Measurements from ENCODE around the gene GPR22. TPM values are rescaled to one million over a fixed set of nuclear protein-coding genes. Genes with fewer than 3 reads are reported as not detected.

GPR22 gene
- total RNA-seq, 1 experiment from 2014 or later = not detected

GRCh38 chr7:107503687-107504086, 33.8 kb downstream of the GPR22 start:
- peaks cover 17% of the 10 kb centered on the region for H4K20me1 ChIP-seq (ENCODE audit: insufficient read depth, low read depth, low read length)
- H3K4me2 ChIP-seq (ENCODE audit: low read depth, low read length, poor library complexity, severe bottlenecking) = no peak overlapping the region
- H3K36me3 ChIP-seq (ENCODE audit: insufficient read depth, low read length) = no peaks in the 10 kb centered on the region
- peaks cover 7% of the 10 kb centered on the region for H3K4me1 ChIP-seq (ENCODE audit: low read length)
- no peaks in the 10 kb centered on the region for H3K9me2 ChIP-seq (replicated peaks; ENCODE audit: insufficient read depth, low read length)
- peaks cover 14% of the 10 kb centered on the region for H3K79me2 ChIP-seq (ENCODE audit: low read length)
- no peak overlapping the region for H3K4me3 ChIP-seq (ENCODE audit: low read length)
- no peak overlapping the region for H2AFZ ChIP-seq (ENCODE audit: low read length)
- no peak overlapping the region for H3K27ac ChIP-seq (ENCODE audit: low read length)
- no peak overlapping the region for H3K9ac ChIP-seq (ENCODE audit: low read length)
- H3K27me3 ChIP-seq (ENCODE audit: low read length) = no peaks in the 10 kb centered on the region
- DNase-seq = no peak
- no peaks in the 10 kb centered on the region for H3K9me3 ChIP-seq (ENCODE audit: low read length)

GRCh38 chr7:107505362-107505761, 35.5 kb downstream of the GPR22 start:
- H3K9ac ChIP-seq (ENCODE audit: low read length) = no peak overlapping the region
- no peak overlapping the region for H3K4me3 ChIP-seq (ENCODE audit: low read length)
- no peak overlapping the region for H3K4me2 ChIP-seq (ENCODE audit: low read depth, low read length, poor library complexity, severe bottlenecking)
- H3K9me2 ChIP-seq (replicated peaks; ENCODE audit: insufficient read depth, low read length) = no peaks in the 10 kb centered on the region
- no peak overlapping the region for H3K27ac ChIP-seq (ENCODE audit: low read length)
- peaks cover 17% of the 10 kb centered on the region for H4K20me1 ChIP-seq (ENCODE audit: insufficient read depth, low read depth, low read length)
- H3K36me3 ChIP-seq (ENCODE audit: insufficient read depth, low read length) = no peaks in the 10 kb centered on the region
- no peaks in the 10 kb centered on the region for H3K27me3 ChIP-seq (ENCODE audit: low read length)
- H2AFZ ChIP-seq (ENCODE audit: low read length) = no peak overlapping the region
- no peaks in the 10 kb centered on the region for H3K9me3 ChIP-seq (ENCODE audit: low read length)
- peaks cover 7% of the 10 kb centered on the region for H3K4me1 ChIP-seq (ENCODE audit: low read length)
- H3K79me2 ChIP-seq (ENCODE audit: low read length) = peaks cover 4% of the 10 kb centered on the region
- no peak for DNase-seq

GRCh38 chr7:107505997-107506673, 36.3 kb downstream of the GPR22 start:
- H3K27ac ChIP-seq (ENCODE audit: low read length) = no peak overlapping the region
- no peaks in the 10 kb centered on the region for H3K27me3 ChIP-seq (ENCODE audit: low read length)
- H4K20me1 ChIP-seq (ENCODE audit: insufficient read depth, low read depth, low read length) = peaks cover 17% of the 10 kb centered on the region
- no peaks in the 10 kb centered on the region for H3K79me2 ChIP-seq (ENCODE audit: low read length)
- no peaks in the 10 kb centered on the region for H3K36me3 ChIP-seq (ENCODE audit: insufficient read depth, low read length)
- no peak overlapping the region for H3K4me2 ChIP-seq (ENCODE audit: low read depth, low read length, poor library complexity, severe bottlenecking)
- peaks cover 7% of the 10 kb centered on the region for H3K4me1 ChIP-seq (ENCODE audit: low read length)
- no peak overlapping the region for H2AFZ ChIP-seq (ENCODE audit: low read length)
- DNase-seq = peak; percentile 51
- H3K4me3 ChIP-seq (ENCODE audit: low read length) = no peak overlapping the region
- H3K9ac ChIP-seq (ENCODE audit: low read length) = no peak overlapping the region
- H3K9me2 ChIP-seq (replicated peaks; ENCODE audit: insufficient read depth, low read length) = no peaks in the 10 kb centered on the region
- H3K9me3 ChIP-seq (ENCODE audit: low read length) = no peaks in the 10 kb centered on the region

- no peak for DNase-seq
- no peak overlapping the region for H3K9ac ChIP-seq (ENCODE audit: low read length)
Observed at GRCh38 chr7:107506674-107507339, 37.0 kb downstream of the GPR22 start.

More at GRCh38 chr7:107506674-107507339, 37.0 kb downstream of the GPR22 start:
- peaks cover 15% of the 10 kb centered on the region for H4K20me1 ChIP-seq (ENCODE audit: insufficient read depth, low read depth, low read length)
- no peaks in the 10 kb centered on the region for H3K79me2 ChIP-seq (ENCODE audit: low read length)
- H3K9me3 ChIP-seq (ENCODE audit: low read length) = no peaks in the 10 kb centered on the region
- no peak overlapping the region for H3K4me2 ChIP-seq (ENCODE audit: low read depth, low read length, poor library complexity, severe bottlenecking)
- H3K4me3 ChIP-seq (ENCODE audit: low read length) = no peak overlapping the region
- H3K27me3 ChIP-seq (ENCODE audit: low read length) = no peaks in the 10 kb centered on the region
- H3K9me2 ChIP-seq (replicated peaks; ENCODE audit: insufficient read depth, low read length) = no peaks in the 10 kb centered on the region
- H3K4me1 ChIP-seq (ENCODE audit: low read length) = peaks cover 7% of the 10 kb centered on the region
- no peak overlapping the region for H3K27ac ChIP-seq (ENCODE audit: low read length)
- H3K36me3 ChIP-seq (ENCODE audit: insufficient read depth, low read length) = no peaks in the 10 kb centered on the region
- no peak overlapping the region for H2AFZ ChIP-seq (ENCODE audit: low read length)

Small RNAs within 50 kb of the gene (small RNA-seq; reads per million reads assigned to genes)
- not detected for gene AC002381.1

Other genes with a start within 250 kb of the GPR22 start
- gene COG5, start 93.9 kb downstream of the GPR22 start, total RNA-seq (2014; rRNA removed; shearing (Covaris generic); ENCODE audit: low replicate concordance) = 56.1 and 78.0 TPM in 2 replicates
- gene DUS4L, start 93.9 kb downstream of the GPR22 start, total RNA-seq (2014; rRNA removed; shearing (Covaris generic); ENCODE audit: low replicate concordance) = 24.4 and 26.5 TPM in 2 replicates
- 38.7 and 116 TPM in 2 replicates for gene BCAP29, start 110.2 kb downstream of the GPR22 start, total RNA-seq (2014; rRNA removed; shearing (Covaris generic); ENCODE audit: low replicate concordance)
- gene SLC26A4, start 190.8 kb downstream of the GPR22 start, total RNA-seq (2014; rRNA removed; shearing (Covaris generic); ENCODE audit: low replicate concordance) = 0.04 and 0.19 TPM in 2 replicates

All from Karpas-422 (cell line).